IPS-15b (cell line): ENCODE measurements around the gene NKAP.
A peak's percentile ranks its signal among the peaks of the same experiment; 100 is the strongest.
"Not testable (repeated sequence)": the region's sequence is repeated elsewhere in the genome, so short reads cannot be mapped to it uniquely, and the experiment has no call there.

ENCODE experiments used
- H3K27me3 ChIP-seq: one replicate; pipeline ENCODE4 v1.6.1; 2013; ENCODE audit warnings: low read length; ENCODE audit not compliant: control insufficient read depth, insufficient read depth
- H3K36me3 ChIP-seq: one replicate; pipeline ENCODE4 v1.6.1; 2013; ENCODE audit warnings: low read length; ENCODE audit not compliant: control insufficient read depth, insufficient read depth
- H3K4me1 ChIP-seq: one replicate; pipeline ENCODE4 v1.6.1; 2013; ENCODE audit warnings: mild to moderate bottlenecking, low read length; ENCODE audit not compliant: control insufficient read depth, insufficient read depth
- H3K4me3 ChIP-seq: one replicate; pipeline ENCODE4 v1.5.1; 2013; ENCODE audit warnings: low read depth, low read length
- H3K9ac ChIP-seq: one replicate; pipeline ENCODE4 v1.6.1; 2013; ENCODE audit warnings: low read depth, mild to moderate bottlenecking, low read length
- H3K9me3 ChIP-seq: one replicate; pipeline ENCODE4 v1.6.1; 2013; ENCODE audit warnings: mild to moderate bottlenecking, low read length; ENCODE audit not compliant: control insufficient read depth, insufficient read depth

The NKAP gene

GRCh38 chrX:119970574-119970973 is 27.0 kb upstream of the NKAP start:
- no peak overlapping the region for H3K4me3 ChIP-seq
- no peaks in the 10 kb centered on the region for H3K9me3 ChIP-seq

GRCh38 chrX:119966837-119967236 is 23.3 kb upstream of the NKAP start:
- H3K27me3 ChIP-seq, H3K4me1 ChIP-seq, H3K4me3 ChIP-seq, H3K36me3 ChIP-seq, H3K9me3 ChIP-seq, H3K9ac ChIP-seq: not testable (repeated sequence)

More at GRCh38 chrX:119970574-119970973, 27.0 kb upstream of the NKAP start:
- Histone ChIP-seq H3K9ac (no peak overlapping the region), H3K36me3 (no peaks in the 10 kb centered on the region), H3K27me3 (no peaks in the 10 kb centered on the region), H3K4me1 (no peaks in the 10 kb centered on the region)

- Histone ChIP-seq H3K9ac (no peak overlapping the region), H3K4me3 (no peak overlapping the region), H3K36me3 (no peaks in the 10 kb centered on the region)
These were observed 17.1 kb upstream of the NKAP start for GRCh38 chrX:119960625-119961024.

GRCh38 chrX:119955807-119956570 is 12.4 kb upstream of the NKAP start:
- not testable (repeated sequence) for H3K4me1 ChIP-seq, H3K9me3 ChIP-seq, H3K4me3 ChIP-seq, H3K9ac ChIP-seq, H3K36me3 ChIP-seq, H3K27me3 ChIP-seq

More at GRCh38 chrX:119960625-119961024, 17.1 kb upstream of the NKAP start:
- Histone ChIP-seq H3K27me3 (no peaks in the 10 kb centered on the region), H3K4me1 (no peaks in the 10 kb centered on the region), H3K9me3 (no peaks in the 10 kb centered on the region)

- Histone ChIP-seq H3K9ac (no peak overlapping the region), H3K9me3 (no peaks in the 10 kb centered on the region), H3K4me1 (no peaks in the 10 kb centered on the region), H3K4me3 (no peak overlapping the region), H3K27me3 (no peaks in the 10 kb centered on the region), H3K36me3 (no peaks in the 10 kb centered on the region)
These were observed 10.8 kb upstream of the NKAP start for GRCh38 chrX:119954374-119954773.

- H3K4me1 ChIP-seq, result no peaks in the 10 kb centered on the region
- H3K9ac ChIP-seq, result no peak overlapping the region
- no peaks in the 10 kb centered on the region for H3K27me3 ChIP-seq
- no peaks in the 10 kb centered on the region for H3K36me3 ChIP-seq
- H3K4me3 ChIP-seq, result no peak overlapping the region
- no peaks in the 10 kb centered on the region for H3K9me3 ChIP-seq
These were observed 4.8 kb upstream of the NKAP start for GRCh38 chrX:119948381-119948780.

- no peak overlapping the region for H3K9ac ChIP-seq
These were observed 1.9 kb upstream of the NKAP start for GRCh38 chrX:119945481-119945880.

GRCh38 chrX:119942831-119943184 is 743 bp downstream of the NKAP start:
- Histone ChIP-seq H3K36me3 (no peaks in the 10 kb centered on the region), H3K27me3 (no peaks in the 10 kb centered on the region), H3K4me3 (peak overlapping the region; percentile 76), H3K9ac (peak overlapping the region; percentile 85), H3K4me1 (no peaks in the 10 kb centered on the region), H3K9me3 (no peaks in the 10 kb centered on the region)

More at GRCh38 chrX:119945481-119945880, 1.9 kb upstream of the NKAP start:
- no peaks in the 10 kb centered on the region for H3K4me1 ChIP-seq
- H3K27me3 ChIP-seq, result no peaks in the 10 kb centered on the region
- H3K9me3 ChIP-seq, result no peaks in the 10 kb centered on the region
- H3K4me3 ChIP-seq, result no peak overlapping the region
- H3K36me3 ChIP-seq, result no peaks in the 10 kb centered on the region

- Histone ChIP-seq H3K36me3 (no peaks in the 10 kb centered on the region), H3K9ac (no peak overlapping the region), H3K4me1 (no peaks in the 10 kb centered on the region), H3K9me3 (no peaks in the 10 kb centered on the region), H3K27me3 (no peaks in the 10 kb centered on the region), H3K4me3 (peak overlapping the region; percentile 76)
These were observed 1.3 kb downstream of the NKAP start for GRCh38 chrX:119942173-119942819.

GRCh38 chrX:119941336-119941735 is 2.2 kb downstream of the NKAP start:
- Histone ChIP-seq H3K9ac (no peak overlapping the region), H3K27me3 (no peaks in the 10 kb centered on the region), H3K9me3 (no peaks in the 10 kb centered on the region), H3K4me1 (no peaks in the 10 kb centered on the region), H3K36me3 (no peaks in the 10 kb centered on the region), H3K4me3 (no peak overlapping the region)

GRCh38 chrX:119935215-119935874 is 8.2 kb downstream of the NKAP start:
- Histone ChIP-seq H3K4me3 (no peak overlapping the region), H3K36me3 (no peaks in the 10 kb centered on the region), H3K9me3 (no peaks in the 10 kb centered on the region), H3K4me1 (no peaks in the 10 kb centered on the region), H3K27me3 (no peaks in the 10 kb centered on the region), H3K9ac (no peak overlapping the region)

- H3K4me3 ChIP-seq, H3K9ac ChIP-seq, H3K27me3 ChIP-seq, H3K4me1 ChIP-seq, H3K9me3 ChIP-seq, H3K36me3 ChIP-seq: not testable (repeated sequence)
These were observed 21.2 kb downstream of the NKAP start for GRCh38 chrX:119922391-119922790.
